ENCODE data around the gene NOXO1. TPM values are rescaled to one million over a fixed set of nuclear protein-coding genes. Genes with fewer than 3 reads are reported as not detected.

NOXO1 gene
- total and polyA plus RNA-seq, 10 of the 15 experiments (the other 5 are each of a cell fraction or from before 2014, with no cell fraction given): 0.09 to 0.76 (median 0.26) TPM; not detected in 4

- TF ChIP-seq REST (IDR thresholded peaks at IDR 0.05; ENCODE audit: low read depth, low read length) (no peak), PAX5 (IDR thresholded peaks at IDR 0.05; ENCODE audit: borderline replicate concordance, low read depth, low read length) (no peak), SIN3A (IDR thresholded peaks at IDR 0.05; ENCODE audit: low read depth, low read length) (peak; percentile 68), PKNOX1 (IDR thresholded peaks at IDR 0.05) (peak; percentile 39; the same call in 1 of the 2 replicates), TARDBP (IDR thresholded peaks at IDR 0.05; ENCODE audit: borderline replicate concordance) (0 out of 2 replicates have a peak, but pooled peaks have one; percentile 43), DPF2 (IDR thresholded peaks at IDR 0.05) (peak; percentile 59; the same call in 1 of the 2 replicates), MXI1 (IDR thresholded peaks at IDR 0.05; ENCODE audit: low read depth, low read length) (0 out of 2 replicates have a peak, but pooled peaks have one; percentile 65), GATAD2B (conservative IDR thresholded peaks at IDR 0.05; ENCODE audit: low read depth) (0 out of 2 replicates have a peak, but pooled peaks have one; percentile 55), RFX5 (IDR thresholded peaks at IDR 0.05; ENCODE audit: low read depth, low read length) (no peak), RAD21 (IDR thresholded peaks at IDR 0.05; ENCODE audit: insufficient read depth, low read depth, low read length) (no peak)
- TF ChIP-seq, protein P1, sequence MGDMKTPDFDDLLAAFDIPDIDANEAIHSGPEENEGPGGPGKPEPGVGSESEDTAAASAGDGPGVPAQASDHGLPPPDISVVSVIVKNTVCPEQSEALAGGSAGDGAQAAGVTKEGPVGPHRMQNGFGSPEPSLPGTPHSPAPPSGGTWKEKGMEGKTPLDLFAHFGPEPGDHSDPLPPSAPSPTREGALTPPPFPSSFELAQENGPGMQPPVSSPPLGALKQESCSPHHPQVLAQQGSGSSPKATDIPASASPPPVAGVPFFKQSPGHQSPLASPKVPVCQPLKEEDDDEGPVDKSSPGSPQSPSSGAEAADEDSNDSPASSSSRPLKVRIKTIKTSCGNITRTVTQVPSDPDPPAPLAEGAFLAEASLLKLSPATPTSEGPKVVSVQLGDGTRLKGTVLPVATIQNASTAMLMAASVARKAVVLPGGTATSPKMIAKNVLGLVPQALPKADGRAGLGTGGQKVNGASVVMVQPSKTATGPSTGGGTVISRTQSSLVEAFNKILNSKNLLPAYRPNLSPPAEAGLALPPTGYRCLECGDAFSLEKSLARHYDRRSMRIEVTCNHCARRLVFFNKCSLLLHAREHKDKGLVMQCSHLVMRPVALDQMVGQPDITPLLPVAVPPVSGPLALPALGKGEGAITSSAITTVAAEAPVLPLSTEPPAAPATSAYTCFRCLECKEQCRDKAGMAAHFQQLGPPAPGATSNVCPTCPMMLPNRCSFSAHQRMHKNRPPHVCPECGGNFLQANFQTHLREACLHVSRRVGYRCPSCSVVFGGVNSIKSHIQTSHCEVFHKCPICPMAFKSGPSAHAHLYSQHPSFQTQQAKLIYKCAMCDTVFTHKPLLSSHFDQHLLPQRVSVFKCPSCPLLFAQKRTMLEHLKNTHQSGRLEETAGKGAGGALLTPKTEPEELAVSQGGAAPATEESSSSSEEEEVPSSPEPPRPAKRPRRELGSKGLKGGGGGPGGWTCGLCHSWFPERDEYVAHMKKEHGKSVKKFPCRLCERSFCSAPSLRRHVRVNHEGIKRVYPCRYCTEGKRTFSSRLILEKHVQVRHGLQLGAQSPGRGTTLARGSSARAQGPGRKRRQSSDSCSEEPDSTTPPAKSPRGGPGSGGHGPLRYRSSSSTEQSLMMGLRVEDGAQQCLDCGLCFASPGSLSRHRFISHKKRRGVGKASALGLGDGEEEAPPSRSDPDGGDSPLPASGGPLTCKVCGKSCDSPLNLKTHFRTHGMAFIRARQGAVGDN (IDR thresholded peaks at IDR 0.05): peak; percentile 79
- TF ChIP-seq, protein P2, sequence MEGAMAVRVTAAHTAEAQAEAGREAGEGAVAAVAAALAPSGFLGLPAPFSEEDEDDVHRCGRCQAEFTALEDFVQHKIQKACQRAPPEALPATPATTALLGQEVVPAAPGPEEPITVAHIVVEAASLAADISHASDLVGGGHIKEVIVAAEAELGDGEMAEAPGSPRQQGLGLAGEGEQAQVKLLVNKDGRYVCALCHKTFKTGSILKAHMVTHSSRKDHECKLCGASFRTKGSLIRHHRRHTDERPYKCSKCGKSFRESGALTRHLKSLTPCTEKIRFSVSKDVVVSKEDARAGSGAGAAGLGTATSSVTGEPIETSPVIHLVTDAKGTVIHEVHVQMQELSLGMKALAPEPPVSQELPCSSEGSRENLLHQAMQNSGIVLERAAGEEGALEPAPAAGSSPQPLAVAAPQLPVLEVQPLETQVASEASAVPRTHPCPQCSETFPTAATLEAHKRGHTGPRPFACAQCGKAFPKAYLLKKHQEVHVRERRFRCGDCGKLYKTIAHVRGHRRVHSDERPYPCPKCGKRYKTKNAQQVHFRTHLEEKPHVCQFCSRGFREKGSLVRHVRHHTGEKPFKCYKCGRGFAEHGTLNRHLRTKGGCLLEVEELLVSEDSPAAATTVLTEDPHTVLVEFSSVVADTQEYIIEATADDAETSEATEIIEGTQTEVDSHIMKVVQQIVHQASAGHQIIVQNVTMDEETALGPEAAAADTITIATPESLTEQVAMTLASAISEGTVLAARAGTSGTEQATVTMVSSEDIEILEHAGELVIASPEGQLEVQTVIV (IDR thresholded peaks at IDR 0.05; ENCODE audit: borderline replicate concordance, partially characterized antibody): no peak
- TF ChIP-seq, protein P3, sequence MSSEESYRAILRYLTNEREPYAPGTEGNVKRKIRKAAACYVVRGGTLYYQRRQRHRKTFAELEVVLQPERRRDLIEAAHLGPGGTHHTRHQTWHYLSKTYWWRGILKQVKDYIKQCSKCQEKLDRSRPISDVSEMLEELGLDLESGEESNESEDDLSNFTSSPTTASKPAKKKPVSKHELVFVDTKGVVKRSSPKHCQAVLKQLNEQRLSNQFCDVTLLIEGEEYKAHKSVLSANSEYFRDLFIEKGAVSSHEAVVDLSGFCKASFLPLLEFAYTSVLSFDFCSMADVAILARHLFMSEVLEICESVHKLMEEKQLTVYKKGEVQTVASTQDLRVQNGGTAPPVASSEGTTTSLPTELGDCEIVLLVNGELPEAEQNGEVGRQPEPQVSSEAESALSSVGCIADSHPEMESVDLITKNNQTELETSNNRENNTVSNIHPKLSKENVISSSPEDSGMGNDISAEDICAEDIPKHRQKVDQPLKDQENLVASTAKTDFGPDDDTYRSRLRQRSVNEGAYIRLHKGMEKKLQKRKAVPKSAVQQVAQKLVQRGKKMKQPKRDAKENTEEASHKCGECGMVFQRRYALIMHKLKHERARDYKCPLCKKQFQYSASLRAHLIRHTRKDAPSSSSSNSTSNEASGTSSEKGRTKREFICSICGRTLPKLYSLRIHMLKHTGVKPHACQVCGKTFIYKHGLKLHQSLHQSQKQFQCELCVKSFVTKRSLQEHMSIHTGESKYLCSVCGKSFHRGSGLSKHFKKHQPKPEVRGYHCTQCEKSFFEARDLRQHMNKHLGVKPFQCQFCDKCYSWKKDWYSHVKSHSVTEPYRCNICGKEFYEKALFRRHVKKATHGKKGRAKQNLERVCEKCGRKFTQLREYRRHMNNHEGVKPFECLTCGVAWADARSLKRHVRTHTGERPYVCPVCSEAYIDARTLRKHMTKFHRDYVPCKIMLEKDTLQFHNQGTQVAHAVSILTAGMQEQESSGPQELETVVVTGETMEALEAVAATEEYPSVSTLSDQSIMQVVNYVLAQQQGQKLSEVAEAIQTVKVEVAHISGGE (CRISPR knock-in tag; IDR thresholded peaks at IDR 0.05): peak; percentile 37; the same call in 1 of the 2 replicates
Observed at GRCh38 chr16:2009791-2010510, 28.7 kb upstream of the NOXO1 start, which contains the start of gene ZNF598 (continued).

Data from GM12878 (cell line).